22Rv1 (cell line): ENCODE measurements around the gene CLMN.

Experiments
- ZFX ChIP-seq: fragments of 450-650 bp; IDR thresholded peaks from 2 replicates; pipeline ENCODE4 v1.6.1; 2017; ENCODE audit warnings: antibody characterized with exemption, borderline replicate concordance
- TF ChIP-seq, protein P1 (sequence below): fragments of 450-650 bp; IDR thresholded peaks from 2 replicates; pipeline ENCODE4 v1.5.1; 2017; ENCODE audit warnings: mild to moderate bottlenecking

DNA sequence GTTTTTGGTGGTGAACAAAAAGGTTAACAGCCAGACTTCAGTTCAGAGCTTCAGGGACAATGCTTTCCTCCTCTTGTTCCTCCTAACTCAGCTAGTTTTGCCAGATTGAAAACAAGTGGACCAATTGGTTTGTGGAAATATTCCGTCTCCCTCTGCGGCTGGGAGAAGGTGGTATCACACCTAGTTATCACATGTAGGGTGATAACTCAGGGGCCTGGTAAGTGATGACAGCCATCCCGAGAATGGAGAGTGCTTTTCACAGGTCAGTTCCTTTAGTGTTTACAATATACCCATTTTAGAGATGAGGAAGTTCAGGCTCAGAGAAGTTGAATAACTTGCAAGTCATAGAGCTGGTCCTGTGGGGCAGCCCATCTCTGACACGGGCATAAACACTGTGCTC lies 101.7 kb downstream of the CLMN start:
- TF ChIP-seq, protein P1, sequence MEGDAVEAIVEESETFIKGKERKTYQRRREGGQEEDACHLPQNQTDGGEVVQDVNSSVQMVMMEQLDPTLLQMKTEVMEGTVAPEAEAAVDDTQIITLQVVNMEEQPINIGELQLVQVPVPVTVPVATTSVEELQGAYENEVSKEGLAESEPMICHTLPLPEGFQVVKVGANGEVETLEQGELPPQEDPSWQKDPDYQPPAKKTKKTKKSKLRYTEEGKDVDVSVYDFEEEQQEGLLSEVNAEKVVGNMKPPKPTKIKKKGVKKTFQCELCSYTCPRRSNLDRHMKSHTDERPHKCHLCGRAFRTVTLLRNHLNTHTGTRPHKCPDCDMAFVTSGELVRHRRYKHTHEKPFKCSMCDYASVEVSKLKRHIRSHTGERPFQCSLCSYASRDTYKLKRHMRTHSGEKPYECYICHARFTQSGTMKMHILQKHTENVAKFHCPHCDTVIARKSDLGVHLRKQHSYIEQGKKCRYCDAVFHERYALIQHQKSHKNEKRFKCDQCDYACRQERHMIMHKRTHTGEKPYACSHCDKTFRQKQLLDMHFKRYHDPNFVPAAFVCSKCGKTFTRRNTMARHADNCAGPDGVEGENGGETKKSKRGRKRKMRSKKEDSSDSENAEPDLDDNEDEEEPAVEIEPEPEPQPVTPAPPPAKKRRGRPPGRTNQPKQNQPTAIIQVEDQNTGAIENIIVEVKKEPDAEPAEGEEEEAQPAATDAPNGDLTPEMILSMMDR = no peak
- TF ChIP-seq ZFX = no peak
